ENCODE data around the gene LRRC43. TPM values are rescaled to one million over a fixed set of nuclear protein-coding genes. Genes with fewer than 3 reads are reported as not detected.

The LRRC43 gene
- polyA plus RNA-seq, 2 of the 4 experiments (the other 2 are of a cell fraction): 0.09 to 0.14 TPM

DNA sequence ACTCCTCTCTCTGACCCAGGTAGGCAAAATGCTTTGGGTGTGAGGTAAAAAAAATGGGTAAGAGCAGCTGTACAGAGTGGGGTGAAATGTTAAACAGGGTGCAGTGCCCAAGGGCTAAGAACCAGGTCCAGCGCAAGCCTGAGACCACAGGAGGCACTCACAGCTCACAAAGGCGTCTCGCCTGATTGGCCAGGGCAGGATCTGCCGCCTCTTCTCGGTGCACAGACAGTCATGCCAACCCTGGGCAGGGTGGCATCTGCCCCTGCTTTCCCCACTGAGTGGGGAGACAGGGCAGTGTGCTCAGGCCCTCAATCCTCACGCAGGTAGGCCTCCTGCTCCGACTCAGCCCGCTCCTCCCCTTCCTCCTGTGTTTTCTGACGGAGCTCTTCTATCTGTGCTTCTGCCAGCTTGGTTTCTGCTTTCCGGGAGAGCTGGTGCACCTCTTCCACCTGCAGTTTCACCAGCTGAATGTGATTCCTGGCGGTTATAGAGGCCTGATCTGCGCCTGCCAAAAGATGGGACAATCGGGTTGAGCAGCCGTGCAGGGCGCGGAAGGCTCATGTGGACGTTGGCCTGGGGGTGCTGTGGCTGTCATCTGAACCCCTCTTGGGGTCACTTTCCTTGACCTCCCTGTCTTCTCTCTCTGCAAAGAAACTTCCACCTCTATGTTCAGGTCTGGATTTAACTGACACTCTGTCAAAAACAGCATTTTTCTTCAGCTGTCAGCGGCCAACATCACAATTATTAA, 25.3 kb downstream of the LRRC43 start:
- no peak for FAIRE-seq
- H3K27ac ChIP-seq: no peak overlapping the region
- TF ChIP-seq, protein P1, sequence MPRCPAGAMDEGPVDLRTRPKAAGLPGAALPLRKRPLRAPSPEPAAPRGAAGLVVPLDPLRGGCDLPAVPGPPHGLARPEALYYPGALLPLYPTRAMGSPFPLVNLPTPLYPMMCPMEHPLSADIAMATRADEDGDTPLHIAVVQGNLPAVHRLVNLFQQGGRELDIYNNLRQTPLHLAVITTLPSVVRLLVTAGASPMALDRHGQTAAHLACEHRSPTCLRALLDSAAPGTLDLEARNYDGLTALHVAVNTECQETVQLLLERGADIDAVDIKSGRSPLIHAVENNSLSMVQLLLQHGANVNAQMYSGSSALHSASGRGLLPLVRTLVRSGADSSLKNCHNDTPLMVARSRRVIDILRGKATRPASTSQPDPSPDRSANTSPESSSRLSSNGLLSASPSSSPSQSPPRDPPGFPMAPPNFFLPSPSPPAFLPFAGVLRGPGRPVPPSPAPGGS (IDR thresholded peaks at IDR 0.05): no peak
- TF ChIP-seq JUN (IDR thresholded peaks at IDR 0.05): no peak
- WGBS (ENCODE audit: missing lambda C conversion rate): 93% methylated on average over 18 of the region's 18 CpGs
- ChIA-PET POLR2A (no interaction called here), CTCF (interaction anchor here (0.6 to 1.3 kb wide), 3 partner anchors 12 to 28 kb away, joined by 3 to 5 read pairs (median 3); no protein-coding TSS in a partner anchor)
- no peak overlapping the region for H3K4me3 ChIP-seq
- DNase-seq (ENCODE audit: low read depth in 1 of 2, low spot score in 1 of 2): no peak
- ATAC-seq: no peak
- no peaks in the 10 kb centered on the region for H3K4me1 ChIP-seq
- no peak overlapping the region for H3K4me2 ChIP-seq
- H3K9me3 ChIP-seq: no peaks in the 10 kb centered on the region

DNA sequence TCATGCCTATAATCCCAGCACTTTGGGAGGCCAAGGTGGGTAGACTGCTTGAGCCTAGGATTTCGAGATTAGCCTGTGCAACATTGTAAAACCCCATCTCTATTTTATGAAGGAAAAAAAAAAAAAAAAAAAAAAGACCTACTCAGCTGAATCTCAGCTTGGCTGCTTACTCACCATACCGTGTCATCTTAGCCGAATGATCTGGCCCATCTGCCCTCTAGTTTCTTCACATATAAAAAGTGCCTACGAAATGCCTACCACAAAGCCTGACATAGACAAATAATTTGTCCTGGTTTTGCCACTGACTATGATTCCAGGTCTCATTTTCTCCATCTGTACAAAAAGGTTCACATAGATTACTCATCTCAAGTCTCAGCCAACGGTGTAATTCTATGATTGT, 32.8 kb downstream of the LRRC43 start:
- H3K4me2 ChIP-seq: no peak overlapping the region
- 89% methylated on average over 5 of the region's 5 CpGs for WGBS (ENCODE audit: missing lambda C conversion rate)
- no peaks in the 10 kb centered on the region for H3K9me3 ChIP-seq
- H3K4me1 ChIP-seq: no peaks in the 10 kb centered on the region
- no peak for DNase-seq (ENCODE audit: low read depth in 1 of 2, low spot score in 1 of 2)
- CTCF ChIA-PET: interaction anchor here (1.3 to 1.7 kb wide), 3 partner anchors 25 to 49 kb away, joined by 3 to 7 read pairs (median 4); partner anchors contain the start of gene LRRC43
- no peak overlapping the region for H3K4me3 ChIP-seq
- H3K27ac ChIP-seq: no peak overlapping the region
- FAIRE-seq: no peak
- TF ChIP-seq MAFK (IDR thresholded peaks at IDR 0.05; ENCODE audit: partially characterized antibody): peak; percentile 35
- no peak for TF ChIP-seq TP53 (CRISPR knock-in tag; IDR thresholded peaks at IDR 0.05)
- no peak for ATAC-seq
- POLR2A ChIA-PET: interaction anchor here (0.6 to 0.9 kb wide), 3 partner anchors 10 to 172 kb away, joined by 4 to 6 read pairs (median 4); partner anchors contain the start of gene DIABLO

DNA sequence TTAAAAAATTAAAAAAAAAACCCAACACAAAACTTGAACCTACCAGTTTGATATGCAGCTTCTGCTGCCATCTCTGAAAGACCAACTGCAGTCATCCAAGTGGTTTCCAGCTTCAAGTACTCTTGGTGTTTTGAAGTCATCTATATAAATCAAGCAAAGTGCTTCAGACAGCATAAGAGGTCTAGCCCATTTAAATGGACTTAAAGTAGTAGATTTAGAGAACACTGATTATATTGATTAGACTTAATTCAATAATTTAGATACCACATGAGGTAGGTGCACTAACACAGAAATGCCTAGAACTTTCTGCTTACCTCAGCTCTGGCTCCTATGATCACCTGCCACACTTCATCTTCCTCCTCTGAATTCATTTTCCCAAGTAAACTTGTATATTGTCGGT, 33.5 kb downstream of the LRRC43 start:
- no peak for DNase-seq (ENCODE audit: low read depth in 1 of 2, low spot score in 1 of 2)
- 92% methylated on average over 1 of the region's 1 CpG for WGBS (ENCODE audit: missing lambda C conversion rate)
- Histone ChIP-seq H3K4me2 (no peak overlapping the region), H3K4me1 (no peaks in the 10 kb centered on the region), H3K4me3 (no peak overlapping the region), H3K9me3 (no peaks in the 10 kb centered on the region), H3K27ac (no peak overlapping the region)
- ChIA-PET CTCF (interaction anchor here (1.3 to 1.7 kb wide), 3 partner anchors 26 to 50 kb away, joined by 3 to 7 read pairs (median 4); partner anchors contain the start of gene LRRC43), POLR2A (interaction anchor here (0.8 kb wide), 1 partner anchor 10 kb away, joined by 6 read pairs; the partner anchor contains the start of gene DIABLO)
- no peak for ATAC-seq
- TF ChIP-seq HDAC2 (IDR thresholded peaks at IDR 0.05): no peak
- TF ChIP-seq ZSCAN20 (CRISPR knock-in tag; IDR thresholded peaks at IDR 0.05): no peak
- TF ChIP-seq POLR2AphosphoS2 (conservative IDR thresholded peaks at IDR 0.05; ENCODE audit: low read length): no peak
- FAIRE-seq: no peak

DNA sequence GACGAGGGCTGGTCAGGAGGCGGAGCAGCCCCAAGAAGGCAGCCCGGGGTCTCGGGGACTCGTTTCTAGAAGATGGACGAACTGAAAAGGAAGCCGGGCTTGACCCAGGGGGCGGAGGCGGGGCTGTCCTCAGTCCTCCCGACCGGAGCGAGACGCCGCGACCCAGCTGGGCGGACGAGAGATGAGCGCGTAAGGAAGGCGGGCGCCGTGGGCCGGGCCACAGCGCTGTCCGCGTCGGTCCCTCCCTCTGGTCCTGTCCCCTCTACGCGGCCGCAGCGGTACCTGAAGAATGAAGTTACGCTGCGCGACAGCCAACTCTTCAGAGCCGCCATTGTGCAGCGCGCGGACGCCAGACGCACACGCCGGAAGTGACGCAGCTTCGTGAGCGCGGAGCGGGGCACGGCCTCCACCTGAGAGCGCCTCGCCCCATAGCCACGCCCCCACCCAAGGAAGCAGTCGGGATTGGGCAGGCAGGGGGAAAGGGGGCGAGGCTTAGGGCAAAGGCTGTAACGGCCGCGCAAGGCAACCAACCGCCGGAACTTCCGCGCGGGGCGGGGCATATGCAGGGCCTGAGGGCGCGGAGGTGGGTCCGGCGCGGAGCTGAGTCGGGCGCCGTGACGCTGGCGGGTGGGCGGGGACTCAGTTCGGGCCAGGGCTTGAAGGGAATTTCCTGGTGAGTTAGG, 42.9 kb downstream of the LRRC43 start, which contains the start of gene DIABLO:
TSS of gene DIABLO (minus strand) at position 370 of the 683 bp plus-strand sequence. CDS start at position 332, 38 bp downstream.
- WGBS (ENCODE audit: missing lambda C conversion rate): 1% methylated on average over 44 of the region's 74 CpGs
- FAIRE-seq (peak; percentile 84), ATAC-seq (peak; percentile 88 to 93), DNase-seq (ENCODE audit: low read depth in 1 of 2, low spot score in 1 of 2) (peak; percentile 92 to 100)
- POLR2A ChIA-PET: interaction anchor here (0.5 to 2.2 kb wide), 25 partner anchors 9 to 600 kb away, joined by 3 to 15 read pairs (median 3); partner anchors contain the start of gene BCL7A
- peak within 1 kb of the TSS; percentile 91 to 95 for H3K27ac ChIP-seq
- peak within 1 kb of the TSS; percentile 63 for H3K4me3 ChIP-seq
- H3K9me3 ChIP-seq: no peaks in the 10 kb centered on the region
- peak within 1 kb of the TSS; percentile 91 for H3K4me2 ChIP-seq
- CTCF ChIA-PET: interaction anchor here (0.6 to 1.7 kb wide), 2 partner anchors 13 to 56 kb away, joined by 3 to 6 read pairs; no protein-coding TSS in a partner anchor
- H3K4me1 ChIP-seq: peaks cover 15% of the 10 kb centered on the region
- TF ChIP-seq RFX5 (IDR thresholded peaks at IDR 0.05) (peak; percentile 57; the same call in 1 of the 2 replicates), KDM1A (IDR thresholded peaks at IDR 0.05; ENCODE audit: low read depth) (no peak), KDM5A (IDR thresholded peaks at IDR 0.05) (peak; percentile 90), HOXB5 (CRISPR knock-in tag; IDR thresholded peaks at IDR 0.05) (no peak), SREBF2 (IDR thresholded peaks at IDR 0.05) (no peak), CHD4 (IDR thresholded peaks at IDR 0.05; ENCODE audit: borderline replicate concordance) (no peak), EHMT2 (IDR thresholded peaks at IDR 0.05; ENCODE audit: low read depth) (no peak), GATA3 (IDR thresholded peaks at IDR 0.05; ENCODE audit: borderline replicate concordance) (peak; percentile 20; the same call in 1 of the 2 replicates), RARB (CRISPR knock-in tag; IDR thresholded peaks at IDR 0.05) (no peak), JUN (IDR thresholded peaks at IDR 0.05) (peak; percentile 77 to 92; a peak in 4 of 5 replicates), JUNB (IDR thresholded peaks at IDR 0.05) (no peak), CBX8 (IDR thresholded peaks at IDR 0.05) (no peak), TFCP2L1 (CRISPR knock-in tag; IDR thresholded peaks at IDR 0.05) (peak; percentile 75; the same call in 1 of the 2 replicates), ZSCAN20 (CRISPR knock-in tag; IDR thresholded peaks at IDR 0.05) (no peak)
- TF ChIP-seq, protein P2, sequence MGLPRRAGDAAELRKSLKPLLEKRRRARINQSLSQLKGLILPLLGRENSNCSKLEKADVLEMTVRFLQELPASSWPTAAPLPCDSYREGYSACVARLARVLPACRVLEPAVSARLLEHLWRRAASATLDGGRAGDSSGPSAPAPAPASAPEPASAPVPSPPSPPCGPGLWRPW (IDR thresholded peaks at IDR 0.05): no peak
- TF ChIP-seq, protein P3, sequence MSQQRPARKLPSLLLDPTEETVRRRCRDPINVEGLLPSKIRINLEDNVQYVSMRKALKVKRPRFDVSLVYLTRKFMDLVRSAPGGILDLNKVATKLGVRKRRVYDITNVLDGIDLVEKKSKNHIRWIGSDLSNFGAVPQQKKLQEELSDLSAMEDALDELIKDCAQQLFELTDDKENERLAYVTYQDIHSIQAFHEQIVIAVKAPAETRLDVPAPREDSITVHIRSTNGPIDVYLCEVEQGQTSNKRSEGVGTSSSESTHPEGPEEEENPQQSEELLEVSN (IDR thresholded peaks at IDR 0.05; ENCODE audit: borderline replicate concordance, low read depth): no peak
- TF ChIP-seq, protein P1 (IDR thresholded peaks at IDR 0.05): peak; percentile 86; the same call in 2 of the 3 replicates
- TF ChIP-seq, protein P4, sequence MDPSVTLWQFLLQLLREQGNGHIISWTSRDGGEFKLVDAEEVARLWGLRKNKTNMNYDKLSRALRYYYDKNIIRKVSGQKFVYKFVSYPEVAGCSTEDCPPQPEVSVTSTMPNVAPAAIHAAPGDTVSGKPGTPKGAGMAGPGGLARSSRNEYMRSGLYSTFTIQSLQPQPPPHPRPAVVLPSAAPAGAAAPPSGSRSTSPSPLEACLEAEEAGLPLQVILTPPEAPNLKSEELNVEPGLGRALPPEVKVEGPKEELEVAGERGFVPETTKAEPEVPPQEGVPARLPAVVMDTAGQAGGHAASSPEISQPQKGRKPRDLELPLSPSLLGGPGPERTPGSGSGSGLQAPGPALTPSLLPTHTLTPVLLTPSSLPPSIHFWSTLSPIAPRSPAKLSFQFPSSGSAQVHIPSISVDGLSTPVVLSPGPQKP (IDR thresholded peaks at IDR 0.05; ENCODE audit: low read depth, low read length): no peak
